NCI-H82 (cell line): ENCODE measurements around the gene RHOJ.
A peak's percentile ranks its signal among the peaks of the same experiment; 100 is the strongest.
"Not testable (repeated sequence)": the region's sequence is repeated elsewhere in the genome, so short reads cannot be mapped to it uniquely, and the experiment has no call there.

Source experiments
- DNase-seq: peaks from one replicate; lab custom pipeline; 2025; lab: John Stamatoyannopoulos, UW

Gene RHOJ

DNA sequence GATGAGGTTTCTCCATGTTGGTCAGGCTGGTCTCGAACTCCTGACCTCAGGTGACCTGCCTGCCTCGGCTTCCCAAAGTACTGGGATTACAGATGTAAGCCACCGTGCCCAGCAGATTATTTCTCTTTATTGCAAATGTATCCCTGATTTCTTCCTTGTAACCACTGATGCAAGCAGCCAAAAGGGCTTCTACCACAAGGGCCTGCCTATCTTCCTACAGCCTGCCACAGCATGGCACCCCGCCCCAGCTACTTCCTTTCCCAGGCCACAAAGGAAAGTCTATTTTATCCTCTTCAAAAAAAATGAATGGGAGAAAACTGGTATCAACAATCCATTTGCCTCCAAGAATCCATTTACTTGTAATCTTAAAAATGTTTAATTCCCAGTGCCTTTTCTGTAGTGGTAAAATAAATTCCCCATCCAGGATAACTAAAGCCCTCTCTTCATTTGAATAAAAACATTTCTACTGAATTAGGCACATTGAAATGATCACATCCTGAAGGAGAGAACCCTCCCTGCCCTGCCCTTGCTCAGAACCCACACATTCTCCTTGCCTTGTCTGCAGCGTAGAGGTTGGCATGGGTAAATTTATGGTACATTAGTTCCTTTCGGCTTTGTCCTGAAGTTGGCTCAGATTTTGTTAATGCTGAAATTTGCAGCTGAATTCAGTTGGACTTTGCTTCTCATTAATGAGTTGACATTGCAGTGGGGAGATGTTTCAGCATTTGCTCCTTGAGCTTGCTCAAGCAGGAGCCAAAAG lies 95.3 kb downstream of the RHOJ start:
- DNase-seq: no peak

DNA sequence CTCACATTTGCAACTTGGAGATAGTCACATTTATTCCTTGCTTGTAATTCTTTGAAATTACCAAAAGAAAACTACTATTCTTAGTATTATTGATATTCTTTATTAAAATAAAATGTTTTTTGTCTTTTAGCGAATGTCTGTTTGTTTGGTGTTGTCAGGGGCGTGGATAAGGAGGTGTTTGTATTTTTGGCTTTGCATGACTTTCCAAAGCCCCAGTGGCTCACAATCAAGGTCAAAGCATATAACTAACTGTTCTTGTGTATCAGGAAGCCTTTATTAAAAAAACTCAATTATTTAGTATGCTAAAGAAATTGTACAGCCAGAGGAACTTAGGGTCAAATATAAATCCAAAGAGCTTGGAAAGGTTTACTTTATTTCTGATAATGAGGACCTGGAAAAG lies 96.6 kb downstream of the RHOJ start:
- no peak for DNase-seq

DNA sequence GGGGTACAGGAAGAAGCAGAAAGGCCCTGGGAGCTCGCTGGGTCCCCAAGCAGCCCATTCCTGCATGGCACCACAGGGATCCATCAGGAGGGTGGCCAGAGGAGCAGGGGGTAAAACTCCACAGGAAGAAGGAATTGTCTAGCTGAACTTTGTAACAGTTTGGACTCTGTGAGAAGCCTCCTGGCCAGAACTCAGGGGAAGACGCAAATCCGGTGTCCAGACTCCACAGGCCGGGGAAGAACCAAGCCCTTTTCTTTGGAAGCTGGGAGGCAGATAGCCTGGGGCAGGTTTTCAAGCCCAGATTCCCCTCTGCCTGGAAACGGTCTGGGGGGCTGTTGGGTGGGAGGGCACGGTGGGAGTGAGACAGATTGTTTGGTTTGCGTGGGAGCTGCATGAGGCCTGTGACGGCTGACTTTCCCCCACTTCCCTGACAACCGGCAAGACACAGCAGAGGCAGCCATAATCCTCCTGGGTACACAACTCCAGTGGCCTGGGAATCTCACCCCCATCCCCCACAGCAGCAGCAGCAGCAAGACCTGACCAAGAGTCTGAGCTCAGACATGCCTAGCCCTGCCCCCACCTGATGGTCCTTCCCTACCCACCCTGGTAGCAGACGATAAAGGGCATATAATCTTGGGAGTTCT lies 97.8 kb downstream of the RHOJ start:
- no peak for DNase-seq

DNA sequence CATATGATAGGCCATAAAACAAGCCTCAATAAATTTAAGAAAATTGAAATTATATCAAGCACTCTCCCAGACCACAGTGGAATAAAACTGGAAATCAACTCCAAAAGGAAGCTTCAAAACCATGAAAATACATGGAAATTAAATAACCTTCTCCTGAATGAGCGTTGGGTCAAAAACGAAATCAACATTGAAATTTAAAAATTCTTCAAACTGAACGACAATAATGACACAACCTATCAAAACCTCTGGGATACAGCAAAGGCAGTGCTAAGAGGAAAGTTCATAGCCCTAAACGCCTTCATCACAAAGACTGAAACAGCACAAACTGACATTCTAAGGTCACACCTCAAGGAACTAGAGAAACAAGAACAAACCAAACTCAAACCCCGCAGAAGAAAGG lies 100.2 kb downstream of the RHOJ start:
- DNase-seq: not testable (repeated sequence)

DNA sequence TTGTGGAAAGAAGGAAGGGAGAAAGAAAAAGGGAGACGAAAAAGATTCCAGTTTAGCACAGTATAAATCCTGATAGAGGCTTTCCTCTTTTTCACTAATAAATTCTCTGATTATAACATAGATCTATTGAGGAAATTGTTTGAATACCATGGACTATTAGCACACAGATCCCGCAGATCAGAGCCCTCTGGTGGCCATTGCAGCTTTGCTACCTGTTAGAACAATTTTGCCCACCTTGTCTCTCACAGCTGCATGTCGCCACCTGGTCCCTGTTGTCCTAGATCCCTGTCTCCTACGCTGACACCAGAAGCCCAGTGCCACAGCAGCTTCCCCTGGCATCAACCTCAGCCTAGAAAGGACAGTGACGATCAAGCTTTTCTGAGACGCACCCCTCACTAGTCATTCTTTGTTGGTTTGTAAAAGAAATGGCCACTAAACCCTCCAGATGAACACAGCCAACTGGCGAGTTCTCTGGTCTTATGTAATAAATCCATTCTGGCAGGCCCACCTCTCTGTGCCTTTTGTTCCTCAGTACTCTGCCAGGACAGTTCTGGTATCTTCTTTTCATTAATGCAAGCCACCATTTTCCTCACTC lies 104.6 kb downstream of the RHOJ start:
- peak; percentile 58 for DNase-seq

DNA sequence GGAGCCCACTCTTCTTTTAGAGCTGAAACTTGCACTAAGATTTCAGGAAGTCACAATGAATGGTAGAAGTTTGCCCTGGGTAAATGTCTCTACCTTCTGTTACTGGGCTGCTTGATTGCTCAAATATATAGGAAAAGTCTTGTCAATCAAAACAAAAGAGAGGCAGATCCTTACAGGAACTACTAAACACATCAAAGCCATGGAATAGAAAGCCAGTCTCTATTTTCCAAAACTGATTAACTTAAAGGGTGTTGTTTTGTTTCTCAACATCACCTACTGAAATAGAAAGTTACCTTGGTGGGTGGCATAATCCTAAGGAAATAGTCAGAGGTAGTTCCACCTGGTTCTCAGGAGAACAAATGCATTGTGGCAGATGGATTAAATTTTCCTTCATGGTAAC lies 114.6 kb downstream of the RHOJ start, which contains the start of gene GPHB5:
Gene GPHB5, minus strand, starts transcription at position 101 of the 400 bp plus-strand sequence. CDS start 1,086 bp downstream, outside the sequence.
- no peak for DNase-seq

DNA sequence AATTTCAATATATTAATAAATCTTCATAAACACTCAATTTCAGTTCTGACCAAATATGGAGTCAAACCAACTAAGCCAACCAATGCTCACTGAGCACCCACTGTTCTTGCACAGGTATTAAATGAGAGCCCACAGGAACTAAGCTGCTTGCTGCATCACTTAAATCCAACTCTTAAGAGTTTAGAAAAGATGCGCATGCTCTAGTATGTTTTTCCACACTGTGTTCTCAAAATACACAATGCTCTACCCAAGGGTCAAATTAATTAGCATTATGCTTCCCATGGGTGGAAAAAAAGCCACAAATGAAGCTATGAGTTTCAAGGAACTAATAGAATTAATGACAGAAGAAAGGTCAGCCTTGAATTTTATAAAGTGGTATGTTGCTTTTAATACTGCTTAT lies 118.2 kb downstream of the RHOJ start:
- DNase-seq: no peak

DNA sequence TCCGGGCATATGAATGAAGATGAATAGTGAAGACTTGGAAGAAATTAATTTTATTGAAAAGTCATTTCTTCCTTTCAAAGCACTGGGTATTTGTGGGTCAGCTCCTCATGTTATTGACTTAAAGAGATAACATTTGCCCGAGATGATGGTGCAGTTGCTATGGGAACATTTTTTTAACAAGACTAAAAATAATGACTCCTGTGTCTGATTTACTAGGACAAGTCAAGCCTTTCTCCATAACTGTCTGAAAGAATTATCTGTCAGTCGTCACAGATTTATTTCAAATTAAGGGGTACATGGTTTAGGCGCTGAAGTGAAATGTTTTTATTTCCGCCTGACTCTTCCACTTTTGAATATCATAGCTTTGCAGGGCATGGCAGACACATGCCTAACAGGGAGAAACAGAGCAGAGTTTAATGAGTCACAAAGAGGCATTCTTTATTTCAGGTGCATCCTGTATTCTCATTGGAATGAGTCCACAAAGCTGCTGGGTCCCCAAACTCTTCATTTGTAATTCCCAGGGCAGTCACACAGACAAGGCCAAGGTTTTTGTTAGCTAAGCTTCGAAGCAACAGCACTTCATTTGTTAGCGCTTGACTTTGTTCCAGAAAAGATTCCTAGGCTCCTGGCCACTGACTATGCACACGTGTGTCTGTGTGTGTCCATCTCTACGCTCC lies 118.8 kb downstream of the RHOJ start:
- DNase-seq: no peak

DNA sequence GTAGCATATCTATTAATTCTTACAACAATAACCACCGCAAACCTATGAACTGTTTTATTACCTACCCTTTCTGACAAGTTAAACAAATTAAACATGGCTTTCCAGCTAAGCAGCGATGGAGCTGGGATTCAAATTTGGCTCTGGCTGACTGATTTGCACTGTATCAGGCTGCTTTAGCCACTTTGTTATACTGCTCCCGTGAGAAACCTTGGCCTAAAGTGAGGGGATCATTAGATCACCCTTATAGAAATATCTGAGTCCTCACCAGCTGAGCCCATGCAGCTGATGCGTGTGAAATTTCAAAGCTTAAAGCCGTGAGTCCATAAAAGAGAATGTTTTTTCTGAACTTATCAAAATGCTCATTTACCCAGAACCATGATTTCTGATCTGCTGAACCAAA lies 122.6 kb downstream of the RHOJ start:
- DNase-seq: no peak

DNA sequence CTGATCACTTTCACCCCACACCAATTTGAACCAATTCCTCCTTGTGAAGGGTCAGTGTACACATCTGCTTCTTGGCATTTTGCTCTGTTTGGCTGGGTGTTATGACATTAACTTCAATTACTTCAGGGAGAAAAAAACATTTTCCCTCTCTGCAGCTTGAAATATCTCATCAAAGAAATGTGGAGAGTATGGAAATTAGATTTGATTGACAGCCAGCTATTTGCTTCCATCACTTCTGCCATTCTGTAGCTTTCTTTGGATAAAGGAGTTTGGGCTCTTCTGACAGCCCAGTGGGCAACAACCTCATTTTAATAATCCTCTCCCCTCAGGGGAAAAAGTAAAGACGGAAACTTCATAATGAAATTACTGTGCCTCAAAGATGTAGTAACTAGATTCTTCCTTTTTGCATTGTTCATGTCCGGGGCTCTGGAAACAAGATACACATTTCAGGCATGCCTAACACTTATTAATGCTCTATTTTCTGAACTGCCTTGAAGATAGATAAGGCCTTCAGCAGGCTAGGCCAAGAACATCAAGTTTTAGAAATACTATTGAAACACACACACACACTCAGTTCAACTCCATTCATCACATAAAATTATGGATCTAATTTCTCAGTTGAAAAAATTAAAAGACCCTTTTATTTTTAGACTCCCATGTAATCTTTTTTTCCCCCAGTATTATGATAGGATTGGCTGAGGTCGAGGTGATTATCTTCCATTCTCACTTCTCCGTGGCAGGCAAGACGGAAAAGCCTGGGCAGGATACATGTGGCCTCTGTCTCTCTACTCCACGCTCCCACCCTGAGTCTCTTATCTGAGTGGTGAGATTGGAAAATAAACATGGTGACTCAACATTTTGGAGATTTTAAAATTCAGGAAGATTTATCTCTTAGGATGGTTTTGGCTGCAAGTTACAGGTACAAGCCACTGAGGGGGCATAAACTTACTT lies 124.8 kb downstream of the RHOJ start:
- DNase-seq: no peak

DNA sequence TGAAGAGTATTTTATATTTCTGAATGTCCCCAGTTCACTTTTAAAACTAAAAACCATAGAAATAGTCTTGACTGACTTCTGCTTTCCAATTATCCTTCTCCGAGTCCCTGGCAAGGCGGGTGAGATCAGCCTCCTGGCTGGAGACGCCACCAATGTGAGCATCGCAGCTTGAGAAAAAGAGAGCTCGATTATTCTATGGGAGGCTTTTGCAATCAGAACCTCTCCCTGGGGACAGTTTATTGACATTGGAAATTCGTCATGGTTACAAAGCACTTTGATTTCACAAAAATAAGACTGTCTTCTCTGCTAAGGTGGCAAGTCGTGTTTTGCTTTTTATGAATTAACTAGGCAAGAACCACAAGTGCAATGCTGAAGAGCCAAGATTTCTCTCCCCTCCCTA lies 138.1 kb downstream of the RHOJ start:
- no peak for DNase-seq
